GM12873 (cell line): ENCODE measurements around the gene IFIT5.

ENCODE experiments used
- CTCF ChIP-seq: IDR thresholded peaks from 2 replicates; pipeline ENCODE4 v1.5.1; 2012; ENCODE audit warnings: low read depth, mild to moderate bottlenecking, moderate library complexity, low read length, control low read depth; ENCODE audit not compliant: insufficient read depth; ENCODE audit errors: missing control alignments

The IFIT5 gene

GRCh38 chr10:89373916-89374711 lies 40.3 kb upstream of the IFIT5 start:
- TF ChIP-seq CTCF, result no peak

- no peak for TF ChIP-seq CTCF
Measured at GRCh38 chr10:89374713-89375141, 39.6 kb upstream of the IFIT5 start.

- TF ChIP-seq CTCF, result no peak
Measured at GRCh38 chr10:89377705-89378637, 36.4 kb upstream of the IFIT5 start, which contains the start of gene IFIT1B. Gene IFIT1B, plus strand, starts transcription at chr10:89378056. Its CDS starts 80 bp downstream, at chr10:89378136.

GRCh38 chr10:89379103-89379502 lies 35.3 kb upstream of the IFIT5 start:
- TF ChIP-seq CTCF, result no peak

- no peak for TF ChIP-seq CTCF
Measured at GRCh38 chr10:89382757-89383156, 31.6 kb upstream of the IFIT5 start.

GRCh38 chr10:89384474-89385340 lies 29.7 kb upstream of the IFIT5 start:
- no peak for TF ChIP-seq CTCF
